K562 (cell line): Measurements from ENCODE around the gene CC2D2B.

Source experiments
- CBX3 ChIP-seq, 2 experiments: IDR thresholded peaks; 1 replicate in 1 of 2; 2 replicates in 1 of 2; pipeline ENCODE4 v1.6.1; 2012; ENCODE audit warnings: inconsistent platforms in 2 of 2, low read length in 2 of 2, borderline replicate concordance in 1 of 2, control low read depth in 1 of 2
- CTCF ChIP-seq, 3 experiments: IDR thresholded peaks in 2 of 3; conservative IDR thresholded peaks in 1 of 3; 2 replicates each; pipeline ENCODE4 v1.5.1; 2011 to 2012; ENCODE audit warnings: low read length in 3 of 3, mild to moderate bottlenecking in 3 of 3, control low read depth in 2 of 3, improper control_type of control experiment in 1 of 3, inconsistent platforms in 1 of 3, low read depth in 1 of 3, mixed read lengths in 1 of 3, moderate library complexity in 1 of 3; ENCODE audit not compliant: insufficient read depth in 2 of 3
- GABPB2 ChIP-seq: fragments of 250-450 bp; sonication (Bioruptor Pico); conservative IDR thresholded peaks from 2 replicates; pipeline ENCODE4 v1.5.1; 2021; ENCODE audit warnings: mild to moderate bottlenecking
- MAX ChIP-seq: sonication (generic); formaldehyde crosslinking; IDR thresholded peaks from 2 replicates; pipeline ENCODE4 v1.9.0; 2022; ENCODE audit warnings: mild to moderate bottlenecking, missing genetic modification reagents
- MLX ChIP-seq, 2 experiments: fragments of 450-650 bp in 1 of 2; sonication (generic) in 1 of 2; formaldehyde crosslinking; conservative IDR thresholded peaks; 2 replicates each; pipeline versions ENCODE4 v1.4.0 to v1.8.1; 2020 to 2022; ENCODE audit warnings: mild to moderate bottlenecking in 1 of 2, missing genetic modification reagents in 1 of 2
- ZKSCAN1 ChIP-seq: fragments of 150-350 bp; IDR thresholded peaks from 2 replicates; pipeline ENCODE4 v1.6.1; 2016; ENCODE audit warnings: low read depth, low read length
- ZNF384 ChIP-seq: IDR thresholded peaks from 2 replicates; pipeline ENCODE4 v1.6.1; 2012; ENCODE audit warnings: low read depth, low read length, improper control_type of control experiment

- no peak for TF ChIP-seq MAX (CRISPR knock-in tag)
- TF ChIP-seq ZNF384, result no peak
- TF ChIP-seq ZKSCAN1, result no peak
- TF ChIP-seq GABPB2, result no peak
- TF ChIP-seq CTCF (IDR thresholded peaks at IDR 0.05 in 2 of 3, conservative IDR thresholded peaks at IDR 0.05 in 1 of 3; ENCODE audit: insufficient read depth in 2 of 3, low read depth in 1 of 3, low read length in 3 of 3), result peak in 2 of 3 experiments; percentile 40 to 45; a peak in 4 of 6 replicates
- no peak for TF ChIP-seq MLX (CRISPR knock-in tag; conservative IDR thresholded peaks at IDR 0.05)
- no peak for TF ChIP-seq CBX3 (IDR thresholded peaks at IDR 0.05; ENCODE audit: borderline replicate concordance in 1 of 2, low read length in 2 of 2)
These were observed 117.8 kb downstream of the CC2D2B start for GRCh38 chr10:96025566-96025965.
